HG03139 (cell line): ENCODE results near the gene RAD51B.
"Not testable (repeated sequence)": the region's sequence is repeated elsewhere in the genome, so short reads cannot be mapped to it uniquely, and the experiment has no call there.

Source experiments
- ATAC-seq: cut with Tn5 transposase; IDR thresholded peaks from one replicate; pipeline ENCODE4 v1.9.1; 2021; ENCODE audit not compliant: unreplicated experiment

The RAD51B gene

GRCh38 chr14:67942080-67942710 lies 122.6 kb downstream of the RAD51B start:
- no peak for ATAC-seq

GRCh38 chr14:67943947-67944346 lies 124.4 kb downstream of the RAD51B start:
- ATAC-seq = no peak

- ATAC-seq = no peak
Observed at GRCh38 chr14:67944605-67945004, 125.0 kb downstream of the RAD51B start.

- no peak for ATAC-seq
Observed at GRCh38 chr14:67949771-67950170, 130.2 kb downstream of the RAD51B start.

- no peak for ATAC-seq
Observed at GRCh38 chr14:67950386-67950785, 130.8 kb downstream of the RAD51B start.

GRCh38 chr14:67951529-67952135 lies 132.1 kb downstream of the RAD51B start:
- no peak for ATAC-seq

GRCh38 chr14:67952381-67952780 lies 132.8 kb downstream of the RAD51B start:
- no peak for ATAC-seq

GRCh38 chr14:67952786-67953185 lies 133.2 kb downstream of the RAD51B start:
- ATAC-seq = no peak

GRCh38 chr14:67955261-67955660 lies 135.7 kb downstream of the RAD51B start:
- no peak for ATAC-seq

- ATAC-seq = no peak
Observed at GRCh38 chr14:67957946-67958345, 138.4 kb downstream of the RAD51B start.

GRCh38 chr14:67961676-67962075 lies 142.1 kb downstream of the RAD51B start:
- no peak for ATAC-seq

- no peak for ATAC-seq
Observed at GRCh38 chr14:67962215-67962644, 142.7 kb downstream of the RAD51B start.

GRCh38 chr14:67963545-67963944 lies 144.0 kb downstream of the RAD51B start:
- ATAC-seq = no peak

- ATAC-seq = no peak
Observed at GRCh38 chr14:67963960-67964812, 144.6 kb downstream of the RAD51B start.

GRCh38 chr14:67965696-67966095 lies 146.1 kb downstream of the RAD51B start:
- ATAC-seq = no peak

- no peak for ATAC-seq
Observed at GRCh38 chr14:67967206-67967605, 147.6 kb downstream of the RAD51B start.

- ATAC-seq = not testable (repeated sequence)
Observed at GRCh38 chr14:67967970-67968369, 148.4 kb downstream of the RAD51B start.

GRCh38 chr14:67970923-67971322 lies 151.3 kb downstream of the RAD51B start:
- no peak for ATAC-seq

- no peak for ATAC-seq
Observed at GRCh38 chr14:67971627-67972625, 152.3 kb downstream of the RAD51B start.

- no peak for ATAC-seq
Observed at GRCh38 chr14:67973436-67973835, 153.9 kb downstream of the RAD51B start.

GRCh38 chr14:67975470-67975869 lies 155.9 kb downstream of the RAD51B start:
- no peak for ATAC-seq
